Gastroesophageal sphincter (tissue), 4 donors: ENCODE data around the gene CNTNAP5. TPM values are rescaled to one million over a fixed set of nuclear protein-coding genes. Genes with fewer than 3 reads are reported as not detected.

ENCODE experiments used
- ATAC-seq: fragments of 150-250 bp; one replicate; pipeline ENCODE4 v1.9.1; 2016; ENCODE audit warnings: mild to moderate bottlenecking, moderate library complexity
- H3K27ac ChIP-seq, 4 donors: fragments of 200-600 bp; sonication (generic) in 3 of 4; 1 replicate in 3 of 4; 2 replicates in 1 of 4; pipeline ENCODE4 v1.5.1; 2016 to 2019
- H3K27me3 ChIP-seq: fragments of 200-600 bp; sonication (generic); one replicate; pipeline ENCODE4 v1.5.1; 2019
- H3K36me3 ChIP-seq, 2 donors: fragments of 200-600 bp; sonication (generic); one replicate each; pipeline ENCODE4 v1.5.1; 2019; ENCODE audit warnings: control low read depth in 1 of 2
- H3K4me1 ChIP-seq, 3 donors: fragments of 200-600 bp; sonication (generic); 1 replicate in 2 of 3; 2 replicates in 1 of 3; pipeline ENCODE4 v1.5.1; 2016 to 2019; ENCODE audit warnings: control low read depth in 2 of 3
- H3K4me3 ChIP-seq, 2 donors: fragments of 200-600 bp; sonication (generic); one replicate each; pipeline ENCODE4 v1.5.1; 2019; ENCODE audit warnings: mild to moderate bottlenecking in 1 of 2, moderate library complexity in 1 of 2
- H3K9me3 ChIP-seq, 3 donors: fragments of 200-600 bp; sonication (generic); one replicate each; pipeline ENCODE4 v1.5.1; 2017 to 2019; ENCODE audit warnings: control low read depth in 2 of 3
- EP300 ChIP-seq: sonication (generic); formaldehyde crosslinking; IDR thresholded peaks from one replicate; pipeline ENCODE4 v1.6.1; 2017; ENCODE audit warnings: antibody characterized with exemption, mild to moderate bottlenecking
- POLR2A ChIP-seq, 2 donors: fragments of 450-650 bp; IDR thresholded peaks; one replicate each; pipeline ENCODE4 v1.6.1; 2017; ENCODE audit warnings: antibody characterized with exemption in 2 of 2, mild to moderate bottlenecking in 2 of 2, moderate library complexity in 1 of 2
- POLR2AphosphoS5 ChIP-seq: sonication (generic); formaldehyde crosslinking; IDR thresholded peaks from one replicate; pipeline ENCODE4 v1.6.1; 2017; ENCODE audit warnings: antibody characterized with exemption
- WGBS, 2 donors: methylation state at CpG; one replicate each; pipeline ENCODE4 v1.1.5; 2018; ENCODE audit warnings: low coverage in 1 of 2; 5-methylcytosine and 5-hydroxymethylcytosine counted together
- total RNA-seq, 4 donors: library from RNA; depleted of rRNA; stranded (reverse); fragments of >200 nt; gene quantifications; one replicate each; pipeline ENCODE4 v1.1.0, GENCODE V29; 2016
- TF ChIP-seq, protein P1 (sequence below), 4 experiments: fragments of 200-600 bp in 2 of 4; fragments of 450-650 bp in 2 of 4; sonication (generic) in 1 of 4; IDR thresholded peaks; one replicate each; pipeline ENCODE4 v1.5.1; 2017 to 2019; ENCODE audit warnings: antibody characterized with exemption in 4 of 4, mild to moderate bottlenecking in 2 of 4, moderate library complexity in 2 of 4

Gene CNTNAP5
- total RNA-seq, 4 donors from 2014 or later = 3.2 TPM; not detected in 3

DNA sequence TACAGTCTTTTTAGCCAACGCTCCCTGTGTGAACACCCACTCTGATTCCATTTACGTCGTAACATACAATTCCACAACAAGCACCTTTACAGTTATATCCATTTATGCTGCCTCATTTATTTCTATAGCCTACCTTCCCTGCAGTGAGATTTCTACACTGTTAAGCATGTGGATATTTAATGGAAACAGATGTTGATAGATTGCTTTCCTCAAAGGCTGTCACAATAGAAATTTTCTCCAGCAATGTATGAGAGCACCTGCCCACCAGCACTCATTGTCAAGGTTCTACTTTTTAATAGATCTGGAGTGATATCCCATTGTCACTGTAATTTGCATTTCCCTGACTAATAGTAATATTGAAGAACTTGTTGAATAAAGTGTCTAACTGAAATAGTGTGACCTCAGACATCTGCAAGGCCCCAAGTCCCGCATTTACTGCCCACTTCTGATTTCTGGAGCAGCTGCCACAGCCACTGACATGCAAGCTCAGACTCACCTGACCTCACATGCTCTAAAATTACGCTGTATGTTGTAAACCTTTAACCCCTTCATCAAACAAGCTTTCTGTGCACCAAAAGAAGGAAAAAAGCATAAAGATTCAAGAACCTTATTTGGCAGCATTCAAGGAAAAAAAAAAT lies 295.1 kb downstream of the CNTNAP5 start:
- WGBS, 2 donors = 93 to 97% methylated on average over 5 of the region's 5 CpGs
- no peaks in the 10 kb centered on the region for H3K27me3 ChIP-seq
- no peaks in the 10 kb centered on the region for H3K9me3 ChIP-seq
- H3K36me3 ChIP-seq = no peaks in the 10 kb centered on the region
- peaks cover 0 to 17% (median 0%) of the 10 kb centered on the region in 3 donors for H3K4me1 ChIP-seq
- no peak overlapping the region for H3K27ac ChIP-seq
- no peak for ATAC-seq
- TF ChIP-seq, protein P1, sequence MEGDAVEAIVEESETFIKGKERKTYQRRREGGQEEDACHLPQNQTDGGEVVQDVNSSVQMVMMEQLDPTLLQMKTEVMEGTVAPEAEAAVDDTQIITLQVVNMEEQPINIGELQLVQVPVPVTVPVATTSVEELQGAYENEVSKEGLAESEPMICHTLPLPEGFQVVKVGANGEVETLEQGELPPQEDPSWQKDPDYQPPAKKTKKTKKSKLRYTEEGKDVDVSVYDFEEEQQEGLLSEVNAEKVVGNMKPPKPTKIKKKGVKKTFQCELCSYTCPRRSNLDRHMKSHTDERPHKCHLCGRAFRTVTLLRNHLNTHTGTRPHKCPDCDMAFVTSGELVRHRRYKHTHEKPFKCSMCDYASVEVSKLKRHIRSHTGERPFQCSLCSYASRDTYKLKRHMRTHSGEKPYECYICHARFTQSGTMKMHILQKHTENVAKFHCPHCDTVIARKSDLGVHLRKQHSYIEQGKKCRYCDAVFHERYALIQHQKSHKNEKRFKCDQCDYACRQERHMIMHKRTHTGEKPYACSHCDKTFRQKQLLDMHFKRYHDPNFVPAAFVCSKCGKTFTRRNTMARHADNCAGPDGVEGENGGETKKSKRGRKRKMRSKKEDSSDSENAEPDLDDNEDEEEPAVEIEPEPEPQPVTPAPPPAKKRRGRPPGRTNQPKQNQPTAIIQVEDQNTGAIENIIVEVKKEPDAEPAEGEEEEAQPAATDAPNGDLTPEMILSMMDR (IDR thresholded peaks at IDR 0.05) = no peak
- TF ChIP-seq POLR2AphosphoS5 (no peak), EP300 (no peak), POLR2A (IDR thresholded peaks at IDR 0.05) (no peak)
- no peak overlapping the region for H3K4me3 ChIP-seq

DNA sequence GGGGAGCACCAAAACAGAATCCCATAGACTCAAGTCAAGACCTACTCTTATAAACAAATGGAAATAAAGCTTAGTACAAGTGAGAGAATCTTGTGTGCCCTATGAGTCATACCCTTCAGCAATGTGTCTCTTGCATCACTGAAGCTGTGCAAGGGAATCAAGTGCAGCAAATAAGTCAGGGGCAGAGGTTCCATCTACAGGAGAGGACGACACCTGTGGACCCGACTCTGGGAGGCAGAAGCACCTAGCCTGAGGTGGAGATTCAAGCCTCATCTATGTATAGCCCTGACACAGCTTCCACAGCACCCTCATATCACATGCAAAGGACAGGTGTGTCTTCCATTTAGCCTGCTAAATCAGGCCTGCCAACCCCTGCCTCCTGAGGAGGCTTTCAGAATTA lies 298.2 kb downstream of the CNTNAP5 start:
- H3K4me3 ChIP-seq = no peak overlapping the region
- H3K4me1 ChIP-seq = no peaks in the 10 kb centered on the region
- no peak overlapping the region for H3K27ac ChIP-seq
- H3K9me3 ChIP-seq = no peaks in the 10 kb centered on the region
- TF ChIP-seq POLR2AphosphoS5 (peak; percentile 47), POLR2A (IDR thresholded peaks at IDR 0.05) (no peak), EP300 (no peak)
- no peak for ATAC-seq
- 55 to 67% methylated on average over 2 of the region's 2 CpGs for WGBS, 2 donors
- no peaks in the 10 kb centered on the region for H3K27me3 ChIP-seq
- H3K36me3 ChIP-seq = no peaks in the 10 kb centered on the region

DNA sequence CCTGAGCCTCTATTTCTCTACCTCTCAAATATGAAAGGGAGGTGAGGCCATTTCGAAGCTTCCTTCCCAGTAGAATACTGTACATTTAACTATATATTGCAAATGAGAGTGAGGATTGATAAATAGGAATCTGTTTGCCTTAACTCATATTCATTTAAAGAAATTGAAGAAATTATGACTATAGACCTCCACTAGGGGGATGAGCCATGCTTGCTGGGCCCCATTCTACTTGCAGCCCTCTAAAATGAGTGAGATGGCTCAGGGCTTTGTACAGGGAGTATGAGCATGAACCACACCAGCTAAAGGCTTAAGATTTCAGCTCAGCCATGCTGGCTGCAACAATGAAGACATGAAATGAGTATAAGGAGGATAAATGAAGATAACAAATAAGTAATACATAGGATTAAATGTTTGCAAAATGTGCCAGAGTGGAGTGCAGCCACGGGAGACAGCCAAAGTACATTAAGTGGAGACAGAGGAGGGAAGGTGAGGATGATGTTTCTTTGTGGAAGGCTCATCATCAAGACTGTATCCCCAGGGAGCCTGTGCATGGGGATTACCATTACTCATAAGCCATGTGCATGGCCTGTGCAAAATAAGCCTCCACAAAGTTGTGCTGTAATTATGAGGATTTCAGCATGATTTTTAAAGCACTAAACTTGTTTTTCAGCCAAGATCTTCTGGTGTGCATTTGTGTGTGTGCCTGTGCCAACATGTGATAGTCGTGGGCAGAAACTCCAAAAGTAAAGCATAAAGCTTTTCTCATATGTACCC lies 300.8 kb downstream of the CNTNAP5 start:
- Histone ChIP-seq H3K27me3 (no peaks in the 10 kb centered on the region), H3K27ac (no peak overlapping the region), H3K36me3 (no peaks in the 10 kb centered on the region), H3K4me3 (no peak overlapping the region), H3K4me1 (no peaks in the 10 kb centered on the region), H3K9me3 (no peaks in the 10 kb centered on the region)
- TF ChIP-seq POLR2AphosphoS5 (no peak), POLR2A (IDR thresholded peaks at IDR 0.05) (no peak), EP300 (no peak)
- TF ChIP-seq, protein P1 (IDR thresholded peaks at IDR 0.05) = no peak
- WGBS, 2 donors = 43 to 53% methylated on average over 3 of the region's 3 CpGs
- ATAC-seq = no peak

DNA sequence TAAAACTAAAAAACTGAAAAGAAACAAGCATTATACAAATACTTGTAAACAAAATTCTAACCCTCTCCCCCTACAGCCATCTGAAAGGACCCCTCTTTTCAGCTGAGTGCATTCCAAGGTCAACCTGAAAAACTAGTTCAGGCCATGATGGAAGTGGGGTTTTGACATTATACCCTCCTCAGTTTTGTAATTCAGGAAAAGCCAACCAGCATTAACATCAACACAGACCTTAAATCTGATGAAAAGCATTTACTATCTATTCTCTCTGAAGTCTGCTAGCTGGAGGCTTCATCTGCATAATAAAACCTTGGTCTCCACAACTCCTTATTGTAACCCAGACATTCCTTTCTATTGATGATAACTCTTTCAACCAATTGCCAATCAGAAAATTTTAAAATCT lies 302.2 kb downstream of the CNTNAP5 start:
- Histone ChIP-seq H3K27ac (no peak overlapping the region), H3K4me3 (no peak overlapping the region), H3K4me1 (no peaks in the 10 kb centered on the region), H3K9me3 (no peaks in the 10 kb centered on the region), H3K36me3 (no peaks in the 10 kb centered on the region), H3K27me3 (no peaks in the 10 kb centered on the region)
- no peak for ATAC-seq
- TF ChIP-seq POLR2A (IDR thresholded peaks at IDR 0.05) = no peak
- TF ChIP-seq, protein P1 (IDR thresholded peaks at IDR 0.05) = no peak
- TF ChIP-seq EP300 = no peak
- TF ChIP-seq POLR2AphosphoS5 = no peak

DNA sequence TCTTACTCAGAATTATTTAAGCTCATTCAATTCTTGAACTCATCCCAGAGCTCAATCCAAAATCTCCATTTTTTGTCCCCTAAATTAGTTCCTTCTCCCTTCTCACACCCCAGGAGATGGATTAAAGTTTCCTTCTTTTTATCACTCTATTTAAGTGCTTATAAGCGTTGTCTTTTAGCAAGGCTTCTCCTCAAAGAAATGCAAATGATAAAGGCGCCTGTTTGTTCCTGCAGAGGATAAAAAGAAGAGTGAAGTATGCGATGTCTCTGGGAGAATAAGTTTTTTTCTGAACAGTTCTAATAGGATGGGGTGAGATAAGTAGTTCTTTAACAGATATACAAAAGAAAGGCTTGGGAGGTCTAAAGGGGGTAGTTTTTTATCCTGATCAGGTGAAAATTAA lies 303.3 kb downstream of the CNTNAP5 start:
- Histone ChIP-seq H3K27ac (no peak overlapping the region), H3K27me3 (no peaks in the 10 kb centered on the region), H3K4me3 (no peak overlapping the region), H3K36me3 (no peaks in the 10 kb centered on the region), H3K9me3 (no peaks in the 10 kb centered on the region), H3K4me1 (no peaks in the 10 kb centered on the region)
- whole genome bisulfite sequencing, 2 donors = 66% methylated on average over 3 of the region's 3 CpGs; no CpG with 5 or more reads in 1 of the 2 donors
- TF ChIP-seq EP300 (no peak), POLR2A (IDR thresholded peaks at IDR 0.05) (no peak), POLR2AphosphoS5 (no peak)
- TF ChIP-seq, protein P1 (IDR thresholded peaks at IDR 0.05) = no peak
- ATAC-seq = no peak
